ENCODE results near the gene KCTD15. TPM values are rescaled to one million over a fixed set of nuclear protein-coding genes. Genes with fewer than 3 reads are reported as not detected.
"Not testable (repeated sequence)": the region's sequence is repeated elsewhere in the genome, so short reads cannot be mapped to it uniquely, and the experiment has no call there.

KCTD15 gene
- total and polyA plus RNA-seq, 4 donors: 13.8 to 42.7 (median 30.5) TPM

- Histone ChIP-seq H3K9ac (ENCODE audit: insufficient read depth in 1 of 2, low read length in 2 of 2) (no peak overlapping the region), H3K9me3 (ENCODE audit: control insufficient read depth in 4 of 4, insufficient read depth in 3 of 4, low read length in 3 of 4) (no peaks in the 10 kb centered on the region), H3K36me3 (ENCODE audit: control insufficient read depth in 4 of 4, insufficient read depth in 4 of 4, low read length in 4 of 4) (peaks cover 0 to 28% (median 10%) of the 10 kb centered on the region in 4 donors), H3K4me3 (no peak overlapping the region), H3K4me1 (ENCODE audit: control insufficient read depth in 5 of 5, insufficient read depth in 5 of 5, low read length in 5 of 5) (peaks cover 0 to 23% (median 4%) of the 10 kb centered on the region in 5 donors), H3K27me3 (ENCODE audit: control insufficient read depth in 3 of 3, insufficient read depth in 3 of 3, low read length in 2 of 3) (no peaks in the 10 kb centered on the region), H3K27ac (ENCODE audit: low read depth in 1 of 2, low read length in 1 of 2) (no peak overlapping the region)
- DNase-seq (peak; percentile 82 to 95 (median 95)), ATAC-seq (ENCODE audit: insufficient read depth, low FRiP score) (no peak)
- 75 to 80% methylated on average over 21 of the region's 21 CpGs for WGBS, 2 donors
- no peak for TF ChIP-seq CTCF (IDR thresholded peaks at IDR 0.05; ENCODE audit: control extremely low read depth, extremely low read depth)
These were observed 17.8 kb downstream of the KCTD15 start for GRCh38 chr19:33814181-33815165.

GRCh38 chr19:33815380-33816340 is 19.0 kb downstream of the KCTD15 start:
- no peak overlapping the region for H3K4me3 ChIP-seq
- peaks cover 0 to 28% (median 9%) of the 10 kb centered on the region in 4 donors for H3K36me3 ChIP-seq (ENCODE audit: control insufficient read depth in 4 of 4, insufficient read depth in 4 of 4, low read length in 4 of 4)
- H3K9ac ChIP-seq (ENCODE audit: insufficient read depth in 1 of 2, low read length in 2 of 2): no peak overlapping the region
- no peaks in the 10 kb centered on the region for H3K9me3 ChIP-seq (ENCODE audit: control insufficient read depth in 4 of 4, insufficient read depth in 3 of 4, low read length in 3 of 4)
- no peak overlapping the region for H3K27ac ChIP-seq (ENCODE audit: low read depth in 1 of 2, low read length in 1 of 2)
- ATAC-seq (ENCODE audit: insufficient read depth, low FRiP score) (no peak), DNase-seq (peak in 2 of 3 donors; percentile 57 to 60)
- no peaks in the 10 kb centered on the region for H3K27me3 ChIP-seq (ENCODE audit: control insufficient read depth in 3 of 3, insufficient read depth in 3 of 3, low read length in 2 of 3)
- 61 to 69% methylated on average over 15 of the region's 15 CpGs for WGBS, 2 donors
- TF ChIP-seq CTCF (IDR thresholded peaks at IDR 0.05; ENCODE audit: control extremely low read depth, extremely low read depth): no peak
- H3K4me1 ChIP-seq (ENCODE audit: control insufficient read depth in 5 of 5, insufficient read depth in 5 of 5, low read length in 5 of 5): peaks cover 0 to 34% (median 9%) of the 10 kb centered on the region in 5 donors

- no peak for DNase-seq
- Histone ChIP-seq H3K9ac (ENCODE audit: insufficient read depth in 1 of 2, low read length in 2 of 2) (no peak overlapping the region), H3K36me3 (ENCODE audit: control insufficient read depth in 4 of 4, insufficient read depth in 4 of 4, low read length in 4 of 4) (peaks cover 0 to 9% (median under 1%) of the 10 kb centered on the region in 4 donors), H3K4me1 (ENCODE audit: control insufficient read depth in 5 of 5, insufficient read depth in 5 of 5, low read length in 5 of 5) (peaks cover 0 to 37% (median 14%) of the 10 kb centered on the region in 5 donors), H3K27ac (ENCODE audit: low read depth in 1 of 2, low read length in 1 of 2) (no peak overlapping the region), H3K4me3 (no peak overlapping the region), H3K9me3 (ENCODE audit: control insufficient read depth in 4 of 4, insufficient read depth in 3 of 4, low read length in 3 of 4) (no peaks in the 10 kb centered on the region), H3K27me3 (ENCODE audit: control insufficient read depth in 3 of 3, insufficient read depth in 3 of 3, low read length in 2 of 3) (no peaks in the 10 kb centered on the region)
- ATAC-seq (ENCODE audit: insufficient read depth, low FRiP score): no peak
- WGBS, 2 donors: 86 to 87% methylated on average over 4 of the region's 4 CpGs
- no peak for TF ChIP-seq CTCF (IDR thresholded peaks at IDR 0.05; ENCODE audit: control extremely low read depth, extremely low read depth)
These were observed 21.7 kb downstream of the KCTD15 start for GRCh38 chr19:33818411-33818810.

- peak overlapping the region in 1 of 2 donors; percentile 71 for H3K27ac ChIP-seq (ENCODE audit: low read depth in 1 of 2, low read length in 1 of 2)
- not testable (repeated sequence) for DNase-seq
These were observed 22.4 kb downstream of the KCTD15 start for GRCh38 chr19:33819078-33819477.

More at GRCh38 chr19:33819078-33819477, 22.4 kb downstream of the KCTD15 start:
- not testable (repeated sequence) for H3K27me3 ChIP-seq (ENCODE audit: control insufficient read depth in 3 of 3, insufficient read depth in 3 of 3, low read length in 2 of 3); H3K4me3 ChIP-seq; H3K36me3 ChIP-seq (ENCODE audit: control insufficient read depth in 4 of 4, insufficient read depth in 4 of 4, low read length in 4 of 4); H3K9ac ChIP-seq (ENCODE audit: insufficient read depth in 1 of 2, low read length in 2 of 2); ATAC-seq (ENCODE audit: insufficient read depth, low FRiP score); H3K9me3 ChIP-seq (ENCODE audit: control insufficient read depth in 4 of 4, insufficient read depth in 3 of 4, low read length in 3 of 4)
- 66 to 89% methylated on average over 7 of the region's 7 CpGs for WGBS, 2 donors
- H3K4me1 ChIP-seq (ENCODE audit: control insufficient read depth in 5 of 5, insufficient read depth in 5 of 5, low read length in 5 of 5): peaks cover 0 to 36% (median 14%) of the 10 kb centered on the region in 5 donors

Measured in lung (tissue), 12 donors.